Measurements from ENCODE around the gene PDE1A.
"Not testable (repeated sequence)": the region's sequence is repeated elsewhere in the genome, so short reads cannot be mapped to it uniquely, and the experiment has no call there.

Gene PDE1A

GRCh38 chr2:182281276-182281675 lies 145.6 kb downstream of the PDE1A start:
- DNase-seq (ENCODE audit: low read depth, low spot score) = no peak
- TF ChIP-seq CTCF (IDR thresholded peaks at IDR 0.05; ENCODE audit: low read depth, low read length) = no peak
- H3K4me3 ChIP-seq (ENCODE audit: low read depth, low read length) = no peak overlapping the region
- in situ Hi-C loops (cut with HindIII; ENCODE audit: low sequenced_read_pairs) = no loop called here

GRCh38 chr2:182280118-182280517 lies 146.7 kb downstream of the PDE1A start:
- no peak for TF ChIP-seq CTCF (IDR thresholded peaks at IDR 0.05; ENCODE audit: low read depth, low read length)
- peak; percentile 55 for DNase-seq (ENCODE audit: low read depth, low spot score)
- H3K4me3 ChIP-seq (ENCODE audit: low read depth, low read length) = no peak overlapping the region
- in situ Hi-C loops (cut with HindIII; ENCODE audit: low sequenced_read_pairs) = no loop called here

GRCh38 chr2:182276662-182277061 lies 150.2 kb downstream of the PDE1A start:
- DNase-seq (ENCODE audit: low read depth, low spot score); in situ Hi-C loops (cut with HindIII; ENCODE audit: low sequenced_read_pairs): not testable (repeated sequence)

GRCh38 chr2:182267971-182268370 lies 158.9 kb downstream of the PDE1A start:
- DNase-seq (ENCODE audit: low read depth, low spot score) = no peak
- in situ Hi-C loops (cut with HindIII; ENCODE audit: low sequenced_read_pairs) = no loop called here
- TF ChIP-seq CTCF (IDR thresholded peaks at IDR 0.05; ENCODE audit: low read depth, low read length) = no peak
- no peak overlapping the region for H3K4me3 ChIP-seq (ENCODE audit: low read depth, low read length)

More at GRCh38 chr2:182276662-182277061, 150.2 kb downstream of the PDE1A start:
- not testable (repeated sequence) for H3K4me3 ChIP-seq (ENCODE audit: low read depth, low read length)

GRCh38 chr2:182266909-182267308 lies 159.9 kb downstream of the PDE1A start:
- in situ Hi-C loops (cut with HindIII; ENCODE audit: low sequenced_read_pairs) = no loop called here
- no peak for TF ChIP-seq CTCF (IDR thresholded peaks at IDR 0.05; ENCODE audit: low read depth, low read length)
- DNase-seq (ENCODE audit: low read depth, low spot score) = no peak

GRCh38 chr2:182265718-182266117 lies 161.1 kb downstream of the PDE1A start:
- H3K4me3 ChIP-seq (ENCODE audit: low read depth, low read length) = no peak overlapping the region
- TF ChIP-seq CTCF (IDR thresholded peaks at IDR 0.05; ENCODE audit: low read depth, low read length) = no peak
- in situ Hi-C loops (cut with HindIII; ENCODE audit: low sequenced_read_pairs) = no loop called here
- DNase-seq (ENCODE audit: low read depth, low spot score) = no peak

More at GRCh38 chr2:182266909-182267308, 159.9 kb downstream of the PDE1A start:
- H3K4me3 ChIP-seq (ENCODE audit: low read depth, low read length) = no peak overlapping the region

GRCh38 chr2:182261860-182262387 lies 164.9 kb downstream of the PDE1A start:
- TF ChIP-seq CTCF (IDR thresholded peaks at IDR 0.05; ENCODE audit: low read depth, low read length) = no peak
- in situ Hi-C loops (cut with HindIII; ENCODE audit: low sequenced_read_pairs) = no loop called here
- no peak for DNase-seq (ENCODE audit: low read depth, low spot score)
- H3K4me3 ChIP-seq (ENCODE audit: low read depth, low read length) = no peak overlapping the region

Measured in astrocyte of the spinal cord (primary cell).